Gastroesophageal sphincter (tissue), 4 donors: Measurements from ENCODE around the gene APEX1. TPM values are rescaled to one million over a fixed set of nuclear protein-coding genes. Genes with fewer than 3 reads are reported as not detected.

Experiments
- ATAC-seq: fragments of 150-250 bp; one replicate; pipeline ENCODE4 v1.9.1; 2016; ENCODE audit warnings: mild to moderate bottlenecking, moderate library complexity
- H3K27ac ChIP-seq, 4 donors: fragments of 200-600 bp; sonication (generic) in 3 of 4; 1 replicate in 3 of 4; 2 replicates in 1 of 4; pipeline ENCODE4 v1.5.1; 2016 to 2019
- H3K27me3 ChIP-seq: fragments of 200-600 bp; sonication (generic); one replicate; pipeline ENCODE4 v1.5.1; 2019
- H3K36me3 ChIP-seq, 2 donors: fragments of 200-600 bp; sonication (generic); one replicate each; pipeline ENCODE4 v1.5.1; 2019; ENCODE audit warnings: control low read depth in 1 of 2
- H3K4me1 ChIP-seq, 3 donors: fragments of 200-600 bp; sonication (generic); 1 replicate in 2 of 3; 2 replicates in 1 of 3; pipeline ENCODE4 v1.5.1; 2016 to 2019; ENCODE audit warnings: control low read depth in 2 of 3
- H3K4me3 ChIP-seq, 2 donors: fragments of 200-600 bp; sonication (generic); one replicate each; pipeline ENCODE4 v1.5.1; 2019; ENCODE audit warnings: mild to moderate bottlenecking in 1 of 2, moderate library complexity in 1 of 2
- H3K9me3 ChIP-seq, 3 donors: fragments of 200-600 bp; sonication (generic); one replicate each; pipeline ENCODE4 v1.5.1; 2017 to 2019; ENCODE audit warnings: control low read depth in 2 of 3
- CTCF ChIP-seq, 4 experiments: fragments of 200-600 bp in 2 of 4; fragments of 450-650 bp in 2 of 4; sonication (generic) in 1 of 4; IDR thresholded peaks; one replicate each; pipeline ENCODE4 v1.5.1; 2017 to 2019; ENCODE audit warnings: antibody characterized with exemption in 4 of 4, mild to moderate bottlenecking in 2 of 4, moderate library complexity in 2 of 4
- EP300 ChIP-seq: sonication (generic); formaldehyde crosslinking; IDR thresholded peaks from one replicate; pipeline ENCODE4 v1.6.1; 2017; ENCODE audit warnings: antibody characterized with exemption, mild to moderate bottlenecking
- POLR2A ChIP-seq, 2 donors: fragments of 450-650 bp; IDR thresholded peaks; one replicate each; pipeline ENCODE4 v1.6.1; 2017; ENCODE audit warnings: antibody characterized with exemption in 2 of 2, mild to moderate bottlenecking in 2 of 2, moderate library complexity in 1 of 2
- POLR2AphosphoS5 ChIP-seq: sonication (generic); formaldehyde crosslinking; IDR thresholded peaks from one replicate; pipeline ENCODE4 v1.6.1; 2017; ENCODE audit warnings: antibody characterized with exemption
- WGBS, 2 donors: methylation state at CpG; one replicate each; pipeline ENCODE4 v1.1.5; 2018; ENCODE audit warnings: low coverage in 1 of 2; 5-methylcytosine and 5-hydroxymethylcytosine counted together
- total RNA-seq, 4 donors: library from RNA; depleted of rRNA; stranded (reverse); fragments of >200 nt; gene quantifications; one replicate each; pipeline ENCODE4 v1.1.0, GENCODE V29; 2016

Gene APEX1
- total RNA-seq, 4 donors from 2014 or later = 86.2 to 120 (median 98.0) TPM

GRCh38 chr14:20456971-20457370 lies 1.9 kb downstream of the APEX1 start:
- TF ChIP-seq POLR2A (IDR thresholded peaks at IDR 0.05) = no peak
- no peak for TF ChIP-seq CTCF (IDR thresholded peaks at IDR 0.05)
- H3K27ac ChIP-seq = peak overlapping the region in 1 of 4 donors; percentile 6
- no peaks in the 10 kb centered on the region for H3K9me3 ChIP-seq
- WGBS, 2 donors = 64 to 86% methylated on average over 8 to 11 of the region's 13 CpGs
- H3K4me3 ChIP-seq = no peak overlapping the region
- H3K36me3 ChIP-seq = peaks cover 2 to 47% of the 10 kb centered on the region in 2 donors
- ATAC-seq = no peak
- peaks cover 9 to 71% (median 27%) of the 10 kb centered on the region in 3 donors for H3K4me1 ChIP-seq
- no peaks in the 10 kb centered on the region for H3K27me3 ChIP-seq

GRCh38 chr14:20458031-20458789 lies 3.2 kb downstream of the APEX1 start:
- 57 to 83% methylated on average over 1 to 7 of the region's 8 CpGs for WGBS, 2 donors
- no peaks in the 10 kb centered on the region for H3K27me3 ChIP-seq
- no peaks in the 10 kb centered on the region for H3K9me3 ChIP-seq
- TF ChIP-seq EP300 (no peak), POLR2AphosphoS5 (no peak)
- no peak for ATAC-seq
- no peak overlapping the region for H3K4me3 ChIP-seq
- peak overlapping the region in 2 of 4 donors; percentile 25 to 47 for H3K27ac ChIP-seq
- H3K4me1 ChIP-seq = peaks cover 9 to 63% (median 27%) of the 10 kb centered on the region in 3 donors
- H3K36me3 ChIP-seq = peaks cover 2 to 39% of the 10 kb centered on the region in 2 donors

- peaks cover 2 to 39% of the 10 kb centered on the region in 2 donors for H3K36me3 ChIP-seq
- H3K4me1 ChIP-seq = peaks cover 6 to 52% (median 19%) of the 10 kb centered on the region in 3 donors
- peak overlapping the region; percentile 82 to 98 (median 92) for H3K27ac ChIP-seq
- peak overlapping the region; percentile 68 to 73 for H3K4me3 ChIP-seq
- H3K9me3 ChIP-seq = no peaks in the 10 kb centered on the region
- 18 to 20% methylated on average over 8 to 10 of the region's 32 CpGs for WGBS, 2 donors
- no peak for ATAC-seq
- no peaks in the 10 kb centered on the region for H3K27me3 ChIP-seq
- TF ChIP-seq CTCF (IDR thresholded peaks at IDR 0.05) = no peak
- no peak for TF ChIP-seq POLR2A (IDR thresholded peaks at IDR 0.05)
- TF ChIP-seq POLR2AphosphoS5 = no peak
- TF ChIP-seq EP300 = no peak
These were observed 5.6 kb downstream of the APEX1 start for GRCh38 chr14:20460458-20461224.

GRCh38 chr14:20461225-20462141 lies 6.5 kb downstream of the APEX1 start, which contains the start of gene PIP4P1:
Gene PIP4P1, minus strand, starts transcription at chr14:20461434. Its CDS starts 109 bp downstream, at chr14:20461325.
- H3K4me3 ChIP-seq = peak within 1 kb of the TSS; percentile 68 to 73
- TF ChIP-seq EP300 (no peak), CTCF (IDR thresholded peaks at IDR 0.05) (peak in 2 of 4 experiments; percentile 10), POLR2AphosphoS5 (peak; percentile 66), POLR2A (IDR thresholded peaks at IDR 0.05) (peak; percentile 91 to 94)
- WGBS, 2 donors = 0% methylated on average over 3 to 13 of the region's 67 CpGs
- H3K36me3 ChIP-seq = peaks cover 2 to 36% of the 10 kb centered on the region in 2 donors
- peak; percentile 98 for ATAC-seq
- H3K4me1 ChIP-seq = peaks cover 0 to 43% (median 14%) of the 10 kb centered on the region in 3 donors
- no peaks in the 10 kb centered on the region for H3K27me3 ChIP-seq
- peak within 1 kb of the TSS; percentile 82 to 98 (median 92) for H3K27ac ChIP-seq
- H3K9me3 ChIP-seq = no peaks in the 10 kb centered on the region
